HS-5 (cell line): Measurements from ENCODE around the gene AP4M1.
"Not testable (repeated sequence)": the region's sequence is repeated elsewhere in the genome, so short reads cannot be mapped to it uniquely, and the experiment has no call there.

Experiments used
- DNase-seq: peaks from one replicate; pipeline ENCODE4 v3.0.0-alpha.2; 2012; ENCODE audit warnings: low read depth

The AP4M1 gene

GRCh38 chr7:100109521-100110163 is 8.2 kb downstream of the AP4M1 start:
- no peak for DNase-seq

- no peak for DNase-seq
Observed at GRCh38 chr7:100111156-100111555, 9.7 kb downstream of the AP4M1 start.

GRCh38 chr7:100111914-100112313 is 10.5 kb downstream of the AP4M1 start:
- no peak for DNase-seq

- DNase-seq = no peak
Observed at GRCh38 chr7:100115026-100115425, 13.6 kb downstream of the AP4M1 start.

GRCh38 chr7:100118388-100119071 is 17.1 kb downstream of the AP4M1 start:
- no peak for DNase-seq

GRCh38 chr7:100119072-100119969 is 17.9 kb downstream of the AP4M1 start, which contains the start of the genes CNPY4 and TAF6:
Gene CNPY4 (plus strand): TSS chr7:100119634. CDS start chr7:100119745, 111 bp downstream.
Gene TAF6 (minus strand): TSS chr7:100119358. CDS start chr7:100114209, 5,149 bp downstream.
- DNase-seq = peak; percentile 86

- no peak for DNase-seq
Observed at GRCh38 chr7:100119970-100120732, 18.7 kb downstream of the AP4M1 start.

- no peak for DNase-seq
Observed at GRCh38 chr7:100120733-100121036, 19.2 kb downstream of the AP4M1 start.

GRCh38 chr7:100122067-100122466 is 20.6 kb downstream of the AP4M1 start:
- no peak for DNase-seq

GRCh38 chr7:100122568-100122967 is 21.1 kb downstream of the AP4M1 start:
- no peak for DNase-seq

- DNase-seq = no peak
Observed at GRCh38 chr7:100124301-100125230, 23.1 kb downstream of the AP4M1 start.

- no peak for DNase-seq
Observed at GRCh38 chr7:100126239-100126930, 24.9 kb downstream of the AP4M1 start.

- DNase-seq = no peak
Observed at GRCh38 chr7:100126931-100127865, 25.8 kb downstream of the AP4M1 start, which contains the start of gene MBLAC1. Gene MBLAC1 (plus strand): TSS chr7:100126967. CDS start chr7:100127396, 429 bp downstream.

GRCh38 chr7:100127866-100128636 is 26.6 kb downstream of the AP4M1 start:
- DNase-seq = no peak

GRCh38 chr7:100128637-100128963 is 27.2 kb downstream of the AP4M1 start:
- DNase-seq = no peak

GRCh38 chr7:100130220-100130607 is 28.8 kb downstream of the AP4M1 start:
- not testable (repeated sequence) for DNase-seq

GRCh38 chr7:100130608-100131453 is 29.4 kb downstream of the AP4M1 start:
- DNase-seq = no peak
